Erythroblast (primary cell): ENCODE measurements around the gene ADAMTSL2.

Experiments
- DNase-seq, 2 experiments: peaks; one replicate each; lab custom pipeline; 2025; lab: John Stamatoyannopoulos, UW
- GATA1 ChIP-seq: IDR thresholded peaks from 2 replicates; pipeline ENCODE4 v1.6.1; 2011; ENCODE audit warnings: low read depth, mild to moderate bottlenecking, control low read depth, low read length, moderate library complexity
- POLR2A ChIP-seq: IDR thresholded peaks from 2 replicates; pipeline ENCODE4 v1.6.1; 2011; ENCODE audit warnings: mild to moderate bottlenecking, low read length

ADAMTSL2 gene

DNA sequence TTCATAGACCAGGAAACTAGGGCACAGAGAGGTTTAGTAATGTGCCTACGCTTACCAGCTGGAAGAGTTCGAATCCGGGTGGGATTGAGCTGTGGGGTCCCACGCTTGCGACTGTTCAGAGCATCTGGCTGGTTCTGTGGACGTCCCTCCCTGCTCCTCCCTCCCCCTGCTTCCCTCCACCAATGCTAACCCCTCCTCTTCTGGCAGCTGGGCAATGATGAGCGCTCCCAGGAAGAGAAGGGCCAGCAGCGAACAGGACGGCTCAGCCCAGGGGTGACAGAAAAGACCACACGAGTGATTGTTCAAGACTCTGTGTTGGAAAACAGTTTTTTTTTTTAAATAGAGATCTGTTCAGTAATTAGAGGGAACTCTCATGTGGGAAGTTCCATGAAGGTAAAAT lies 67.8 kb downstream of the ADAMTSL2 start:
- TF ChIP-seq POLR2A (no peak), GATA1 (no peak)
- DNase-seq = no peak

- TF ChIP-seq GATA1 = no peak
- no peak for TF ChIP-seq POLR2A
- no peak for DNase-seq
Observed at GRCh38 chr9:133603135-133603927, 68.8 kb downstream of the ADAMTSL2 start.

- DNase-seq = no peak
- TF ChIP-seq GATA1 (no peak), POLR2A (no peak)
Observed at GRCh38 chr9:133604214-133604613, 69.7 kb downstream of the ADAMTSL2 start.

DNA sequence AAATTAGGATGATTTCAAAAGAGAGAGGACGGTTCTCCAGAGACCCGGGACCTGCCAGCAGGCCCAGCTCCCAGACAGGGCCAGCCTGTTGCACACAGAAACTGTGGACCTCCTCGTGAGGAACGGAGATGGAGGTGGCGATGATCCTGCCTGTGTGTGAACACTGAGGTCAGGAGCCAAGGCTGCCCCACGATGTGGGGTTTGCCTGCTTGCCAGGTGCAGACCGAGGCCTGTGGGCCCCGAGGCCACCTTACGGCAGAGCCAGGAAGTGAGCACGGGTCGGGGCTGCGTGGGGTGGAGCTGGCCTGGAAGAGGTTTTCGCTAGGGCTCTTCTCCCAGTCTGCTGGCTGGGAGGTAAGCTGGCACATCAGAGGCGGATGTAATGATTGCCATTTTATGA lies 70.4 kb downstream of the ADAMTSL2 start:
- DNase-seq = no peak
- no peak for TF ChIP-seq POLR2A
- no peak for TF ChIP-seq GATA1

GRCh38 chr9:133605446-133605845 lies 70.9 kb downstream of the ADAMTSL2 start:
- TF ChIP-seq POLR2A (no peak), GATA1 (no peak)
- no peak for DNase-seq

- DNase-seq = no peak
- TF ChIP-seq GATA1 = no peak
- no peak for TF ChIP-seq POLR2A
Observed at GRCh38 chr9:133605856-133606707, 71.6 kb downstream of the ADAMTSL2 start.

DNA sequence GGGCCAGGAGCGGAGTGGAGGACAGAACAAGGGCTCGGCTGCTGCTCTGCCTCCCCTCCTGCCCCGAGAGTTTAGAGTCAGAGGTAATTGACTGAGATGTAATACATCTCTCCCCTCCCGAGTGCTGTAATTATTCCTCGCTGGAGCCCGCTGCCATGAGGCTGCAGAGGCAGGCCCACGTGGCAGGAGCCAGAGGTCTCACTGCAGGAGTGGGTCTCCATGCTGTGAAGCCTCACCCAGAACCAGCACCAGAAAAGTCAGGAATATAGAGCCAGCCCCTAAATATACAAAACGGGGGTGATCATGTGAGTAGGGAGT lies 72.2 kb downstream of the ADAMTSL2 start:
- TF ChIP-seq GATA1 (no peak), POLR2A (no peak)
- no peak for DNase-seq

DNA sequence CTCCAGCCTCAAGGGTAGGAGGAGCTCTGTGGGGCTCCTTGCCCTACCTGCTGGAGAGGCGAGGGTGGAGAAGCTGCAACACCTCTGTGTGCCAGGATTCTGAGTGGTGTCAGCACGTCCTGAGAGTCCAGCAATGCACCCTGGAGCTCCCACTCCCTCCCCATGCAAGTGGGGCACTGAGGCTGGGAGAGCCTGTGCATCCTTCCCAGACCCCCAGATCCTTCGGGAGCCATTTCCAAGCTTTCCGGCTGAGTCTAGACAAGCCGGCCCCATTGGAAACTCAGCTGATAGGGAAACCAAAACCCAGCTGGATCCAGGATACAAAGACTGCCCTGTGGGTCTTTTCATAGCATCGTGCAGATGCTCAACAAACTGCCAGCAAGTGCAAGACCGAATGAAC lies 72.9 kb downstream of the ADAMTSL2 start:
- TF ChIP-seq GATA1 (no peak), POLR2A (no peak)
- DNase-seq = no peak

DNA sequence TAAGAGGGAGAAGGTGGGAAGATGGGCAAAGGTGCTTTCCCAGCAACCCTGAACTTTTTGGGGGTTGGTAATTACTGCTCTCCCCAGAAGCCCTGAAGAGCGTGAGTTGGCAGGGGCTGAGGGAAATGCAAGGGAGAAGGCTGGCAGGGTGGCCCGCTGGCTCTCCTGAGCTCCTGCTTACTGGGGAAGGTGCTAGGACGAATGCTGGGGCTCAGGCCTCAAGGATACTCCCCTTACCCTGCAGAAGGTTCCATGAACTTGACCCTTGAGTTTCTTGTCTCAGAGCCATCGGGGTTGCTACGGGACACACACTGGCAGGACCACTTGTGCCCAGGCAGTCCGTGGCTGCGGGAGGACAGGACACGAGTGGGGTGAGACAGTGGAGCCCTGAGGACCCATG lies 73.5 kb downstream of the ADAMTSL2 start:
- TF ChIP-seq POLR2A (no peak), GATA1 (no peak)
- DNase-seq = no peak

- TF ChIP-seq GATA1 (no peak), POLR2A (no peak)
- no peak for DNase-seq
Observed at GRCh38 chr9:133608382-133608781, 73.9 kb downstream of the ADAMTSL2 start.

GRCh38 chr9:133608889-133609288 lies 74.4 kb downstream of the ADAMTSL2 start:
- TF ChIP-seq GATA1 = no peak
- no peak for TF ChIP-seq POLR2A
- DNase-seq = no peak

DNA sequence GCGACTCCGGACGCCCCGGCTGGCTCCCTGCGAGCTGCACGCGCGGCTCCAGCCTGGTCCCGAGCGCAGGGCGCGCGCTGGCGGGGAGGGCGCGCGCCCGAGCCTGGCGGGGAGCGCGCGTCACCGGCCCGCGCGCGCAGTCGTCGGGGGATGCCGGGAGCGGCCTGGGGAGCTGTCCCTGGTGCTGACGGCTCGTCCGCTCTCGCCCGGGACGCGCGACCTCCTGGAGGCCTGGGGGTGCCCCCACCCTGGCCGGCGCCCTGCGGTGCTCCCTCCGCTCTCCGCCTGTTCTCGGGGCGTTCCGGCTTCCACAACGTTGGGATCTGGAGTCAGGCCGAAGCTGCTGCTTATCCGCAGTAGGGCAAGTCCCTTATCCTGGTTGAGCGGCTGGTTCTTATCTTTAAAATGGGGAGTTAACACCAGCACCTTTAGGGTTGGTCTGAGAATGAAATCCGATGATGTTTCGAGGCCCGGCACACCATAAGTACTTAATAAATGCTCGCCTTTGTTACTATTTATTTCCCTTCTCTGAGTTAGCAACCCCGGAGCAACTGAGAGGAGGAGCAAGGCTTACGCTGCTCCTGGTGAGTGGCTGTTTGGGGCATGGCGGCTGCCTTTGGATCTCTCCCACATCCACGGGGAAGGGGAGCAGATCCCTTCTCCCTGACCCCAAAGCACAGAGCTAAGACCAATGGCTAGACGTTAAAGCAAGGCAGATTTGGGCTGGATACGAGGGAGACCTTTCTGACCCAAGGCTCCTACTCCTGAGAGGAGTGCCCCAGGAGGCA lies 75.0 kb downstream of the ADAMTSL2 start, which contains the start of gene FAM163B:
TSS of gene FAM163B (minus strand) at position 79 of the 788 bp plus-strand sequence. CDS start 29,166 bp downstream, outside the sequence.
- DNase-seq = peak; percentile 52
- TF ChIP-seq GATA1 (no peak), POLR2A (no peak)

DNA sequence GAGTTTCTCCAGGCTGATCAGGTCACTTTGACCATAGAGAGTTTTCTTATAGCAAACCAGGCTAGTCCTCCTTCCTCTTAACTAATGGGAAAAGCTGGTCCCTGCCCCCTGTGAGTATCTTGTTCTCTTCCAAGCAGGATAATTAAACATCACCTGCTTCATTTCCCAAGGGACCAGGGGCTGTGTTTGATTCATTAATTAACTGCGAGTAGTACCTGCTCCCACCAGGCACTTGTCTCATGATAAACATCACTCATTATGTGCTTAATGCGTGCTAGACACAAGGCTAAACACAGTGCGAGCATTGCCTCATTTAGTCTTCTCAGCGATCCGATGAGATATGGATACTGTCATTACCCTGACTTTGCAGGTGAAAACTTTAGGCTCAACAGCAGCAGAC lies 76.3 kb downstream of the ADAMTSL2 start:
- no peak for TF ChIP-seq GATA1
- TF ChIP-seq POLR2A = no peak
- DNase-seq = no peak
